Right kidney (tissue), 1 donor: ENCODE results near the gene TRABD2B.

ENCODE experiments used
- DNase-seq: peaks from one replicate; pipeline ENCODE4 v3.0.0-alpha.2; 2016

Gene TRABD2B

GRCh38 chr1:47993416-47993740, 3.8 kb downstream of the TRABD2B start:
- DNase-seq = peak; percentile 34

- DNase-seq = no peak
These were observed 4.3 kb downstream of the TRABD2B start for GRCh38 chr1:47992720-47993415.

- no peak for DNase-seq
These were observed 5.5 kb downstream of the TRABD2B start for GRCh38 chr1:47991673-47992072.

- no peak for DNase-seq
These were observed 6.0 kb downstream of the TRABD2B start for GRCh38 chr1:47991187-47991586.

- no peak for DNase-seq
These were observed 6.9 kb downstream of the TRABD2B start for GRCh38 chr1:47990286-47990685.

- no peak for DNase-seq
These were observed 9.6 kb downstream of the TRABD2B start for GRCh38 chr1:47987601-47988000.

GRCh38 chr1:47986761-47987200, 10.4 kb downstream of the TRABD2B start:
- DNase-seq = no peak

GRCh38 chr1:47985018-47985417, 12.2 kb downstream of the TRABD2B start:
- no peak for DNase-seq

GRCh38 chr1:47984175-47984789, 12.9 kb downstream of the TRABD2B start:
- no peak for DNase-seq

GRCh38 chr1:47983691-47984090, 13.5 kb downstream of the TRABD2B start:
- no peak for DNase-seq

- no peak for DNase-seq
These were observed 15.4 kb downstream of the TRABD2B start for GRCh38 chr1:47981667-47982350.

GRCh38 chr1:47980501-47980900, 16.7 kb downstream of the TRABD2B start:
- no peak for DNase-seq

- DNase-seq = no peak
These were observed 17.5 kb downstream of the TRABD2B start for GRCh38 chr1:47979724-47980123.

- DNase-seq = no peak
These were observed 18.7 kb downstream of the TRABD2B start for GRCh38 chr1:47978486-47978885.

- DNase-seq = no peak
These were observed 20.5 kb downstream of the TRABD2B start for GRCh38 chr1:47976728-47977127.

GRCh38 chr1:47976267-47976666, 20.9 kb downstream of the TRABD2B start:
- no peak for DNase-seq

- no peak for DNase-seq
These were observed 21.8 kb downstream of the TRABD2B start for GRCh38 chr1:47975302-47975921.

- no peak for DNase-seq
These were observed 24.2 kb downstream of the TRABD2B start for GRCh38 chr1:47972864-47973432.

GRCh38 chr1:47971385-47972160, 25.6 kb downstream of the TRABD2B start:
- no peak for DNase-seq

GRCh38 chr1:47970882-47971281, 26.3 kb downstream of the TRABD2B start:
- DNase-seq = no peak

GRCh38 chr1:47969478-47969877, 27.7 kb downstream of the TRABD2B start:
- no peak for DNase-seq

- no peak for DNase-seq
These were observed 28.7 kb downstream of the TRABD2B start for GRCh38 chr1:47968556-47968888.
